Measurements from ENCODE around the gene NDC1. TPM values are rescaled to one million over a fixed set of nuclear protein-coding genes. Genes with fewer than 3 reads are reported as not detected.

The NDC1 gene
- total and polyA plus RNA-seq, 2 of the 4 experiments (the other 2 are of a cell fraction) = 11.8 to 33.9 TPM

DNA sequence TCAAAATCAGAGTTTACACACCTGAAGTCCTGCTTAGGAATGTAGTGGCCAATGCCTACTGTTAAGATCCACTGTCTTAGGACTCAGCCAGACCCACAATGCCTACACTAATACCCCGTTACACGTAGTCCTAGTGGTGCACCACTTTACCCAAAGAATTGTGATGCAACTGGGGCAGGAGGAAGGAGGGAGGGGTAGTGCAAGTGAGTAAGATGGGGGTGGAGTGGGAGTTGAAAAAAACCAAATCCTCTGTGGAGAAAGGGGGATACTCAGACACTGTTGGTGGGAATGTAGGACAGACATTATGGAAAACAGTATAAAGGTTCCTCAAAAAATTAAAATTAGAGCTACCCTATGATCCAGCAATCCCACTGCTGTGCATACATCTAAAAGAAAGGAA, 118.6 kb downstream of the NDC1 start:
- Histone ChIP-seq H3K18ac (ENCODE audit: low read depth, low read length) (no peak overlapping the region), H3K56ac (ENCODE audit: extremely low read depth, insufficient read depth, low read length) (no peak overlapping the region), H4K91ac (ENCODE audit: insufficient read depth, low read depth, low read length) (no peak overlapping the region), H3K23ac (ENCODE audit: low read depth, low read length) (no peak overlapping the region), H3K4me2 (ENCODE audit: low read depth, low read length) (no peak overlapping the region), H2BK120ac (ENCODE audit: low read depth, low read length) (no peak overlapping the region), H2AK9ac (replicated peaks; ENCODE audit: low read depth, low read length, poor library complexity) (no peak overlapping the region), H3K27me3 (ENCODE audit: control insufficient read depth, insufficient read depth, low read length) (no peaks in the 10 kb centered on the region), H2AFZ (replicated peaks; ENCODE audit: low read length, poor library complexity) (no peak overlapping the region), H4K5ac (ENCODE audit: low read depth, low read length) (no peak overlapping the region), H3K4me1 (ENCODE audit: control insufficient read depth, insufficient read depth, low read length) (peaks cover 2% of the 10 kb centered on the region; the same call in 1 of the 2 replicates), H3K4me3 (ENCODE audit: insufficient read depth, low read depth, low read length) (no peak overlapping the region), H2AK5ac (ENCODE audit: low read depth, low read length) (no peak overlapping the region), H3K14ac (replicated peaks; ENCODE audit: low read depth, low read length) (no peak overlapping the region), H4K20me1 (ENCODE audit: insufficient read depth, low read length) (peaks cover 11% of the 10 kb centered on the region; the same call in 1 of the 2 replicates), H3K79me1 (ENCODE audit: low read depth in 1 of 2, low read length in 2 of 2) (peaks cover 8 to 15% of the 10 kb centered on the region in 2 experiments), H3K4ac (ENCODE audit: low read depth, low read length) (no peak overlapping the region; the same call in 1 of the 2 replicates), H2BK15ac (ENCODE audit: low read depth, low read length) (no peak overlapping the region), H3K27ac (ENCODE audit: insufficient read depth, low read length) (no peak overlapping the region), H2BK20ac (ENCODE audit: low read depth, low read length) (no peak overlapping the region), H3K36me3 (ENCODE audit: control insufficient read depth, insufficient read depth, low read length) (no peaks in the 10 kb centered on the region), H2BK5ac (ENCODE audit: low read depth, low read length, poor library complexity, severe bottlenecking) (no peak overlapping the region), H4K8ac (ENCODE audit: low read depth in 2 of 2, low read length in 2 of 2) (no peak overlapping the region), H3K9ac (ENCODE audit: low read depth, low read length) (no peak overlapping the region), H3K9me1 (ENCODE audit: insufficient read depth, low read length) (peaks cover 11% of the 10 kb centered on the region), H3K9me3 (ENCODE audit: control insufficient read depth, insufficient read depth, low read length) (no peaks in the 10 kb centered on the region)
- no peak for ATAC-seq (ENCODE audit: low read depth)
- no TSS peak for BruUV-seq (replicated peaks)
- in situ Hi-C loops (cut with MboI; ENCODE audit: low sequenced_read_pairs) (no loop called here), dilution Hi-C loops (cut with HindIII; ENCODE audit: low sequenced_read_pairs, unreplicated experiment) (no loop called here), intact Hi-C loops (cut with micrococcal nuclease) (no loop called here)
- TF ChIP-seq MAFK (IDR thresholded peaks at IDR 0.05; ENCODE audit: low read depth, low read length) (no peak), USF2 (IDR thresholded peaks at IDR 0.05; ENCODE audit: low read depth, low read length) (no peak), CEBPB (IDR thresholded peaks at IDR 0.05; ENCODE audit: low read depth, low read length) (no peak), POLR2A (IDR thresholded peaks at IDR 0.05; ENCODE audit: low read depth, low read length) (no peak), RAD21 (IDR thresholded peaks at IDR 0.05; ENCODE audit: low read length) (no peak), BHLHE40 (IDR thresholded peaks at IDR 0.05; ENCODE audit: low read depth, low read length) (no peak), NFE2L2 (IDR thresholded peaks at IDR 0.05; ENCODE audit: low read depth, low read length) (no peak), FOS (IDR thresholded peaks at IDR 0.05; ENCODE audit: low read depth, low read length) (no peak), MAZ (IDR thresholded peaks at IDR 0.05; ENCODE audit: borderline replicate concordance, low read depth, low read length) (no peak), RFX5 (IDR thresholded peaks at IDR 0.05; ENCODE audit: low read depth, low read length) (no peak), MXI1 (IDR thresholded peaks at IDR 0.05; ENCODE audit: borderline replicate concordance, low read depth, low read length) (no peak), SMC3 (IDR thresholded peaks at IDR 0.05; ENCODE audit: low read depth, low read length) (no peak), CHD1 (IDR thresholded peaks at IDR 0.05; ENCODE audit: low read depth, low read length) (no peak), RCOR1 (IDR thresholded peaks at IDR 0.05; ENCODE audit: insufficient replicate concordance, low read length) (no peak)
- TF ChIP-seq, protein P1, sequence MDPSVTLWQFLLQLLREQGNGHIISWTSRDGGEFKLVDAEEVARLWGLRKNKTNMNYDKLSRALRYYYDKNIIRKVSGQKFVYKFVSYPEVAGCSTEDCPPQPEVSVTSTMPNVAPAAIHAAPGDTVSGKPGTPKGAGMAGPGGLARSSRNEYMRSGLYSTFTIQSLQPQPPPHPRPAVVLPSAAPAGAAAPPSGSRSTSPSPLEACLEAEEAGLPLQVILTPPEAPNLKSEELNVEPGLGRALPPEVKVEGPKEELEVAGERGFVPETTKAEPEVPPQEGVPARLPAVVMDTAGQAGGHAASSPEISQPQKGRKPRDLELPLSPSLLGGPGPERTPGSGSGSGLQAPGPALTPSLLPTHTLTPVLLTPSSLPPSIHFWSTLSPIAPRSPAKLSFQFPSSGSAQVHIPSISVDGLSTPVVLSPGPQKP (IDR thresholded peaks at IDR 0.05; ENCODE audit: borderline replicate concordance, low read depth, low read length) = no peak
- TF ChIP-seq, protein P2, sequence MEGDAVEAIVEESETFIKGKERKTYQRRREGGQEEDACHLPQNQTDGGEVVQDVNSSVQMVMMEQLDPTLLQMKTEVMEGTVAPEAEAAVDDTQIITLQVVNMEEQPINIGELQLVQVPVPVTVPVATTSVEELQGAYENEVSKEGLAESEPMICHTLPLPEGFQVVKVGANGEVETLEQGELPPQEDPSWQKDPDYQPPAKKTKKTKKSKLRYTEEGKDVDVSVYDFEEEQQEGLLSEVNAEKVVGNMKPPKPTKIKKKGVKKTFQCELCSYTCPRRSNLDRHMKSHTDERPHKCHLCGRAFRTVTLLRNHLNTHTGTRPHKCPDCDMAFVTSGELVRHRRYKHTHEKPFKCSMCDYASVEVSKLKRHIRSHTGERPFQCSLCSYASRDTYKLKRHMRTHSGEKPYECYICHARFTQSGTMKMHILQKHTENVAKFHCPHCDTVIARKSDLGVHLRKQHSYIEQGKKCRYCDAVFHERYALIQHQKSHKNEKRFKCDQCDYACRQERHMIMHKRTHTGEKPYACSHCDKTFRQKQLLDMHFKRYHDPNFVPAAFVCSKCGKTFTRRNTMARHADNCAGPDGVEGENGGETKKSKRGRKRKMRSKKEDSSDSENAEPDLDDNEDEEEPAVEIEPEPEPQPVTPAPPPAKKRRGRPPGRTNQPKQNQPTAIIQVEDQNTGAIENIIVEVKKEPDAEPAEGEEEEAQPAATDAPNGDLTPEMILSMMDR (conservative IDR thresholded peaks at IDR 0.05; ENCODE audit: low read depth, low read length) = no peak
- no peak for DNase-seq
- no CpG with 5 or more reads among the region's 2 CpGs for WGBS, 2 experiments (ENCODE audit: extremely low coverage in 2 of 2, insufficient read length in 1 of 2)
- POLR2A ChIA-PET (ENCODE audit: unreplicated experiment) = no interaction called here
- CTCF ChIA-PET = no interaction called here

Data from IMR-90 (cell line).